ENCODE results near the gene RAX2. TPM values are rescaled to one million over a fixed set of nuclear protein-coding genes. Genes with fewer than 3 reads are reported as not detected.

The RAX2 gene
- total and polyA plus RNA-seq, 9 of the 15 experiments (the other 6 are each of a cell fraction or from before 2014, with no cell fraction given) = not detected

- TF ChIP-seq NCOA2 (IDR thresholded peaks at IDR 0.05; ENCODE audit: partially characterized antibody in 2 of 2) (no peak), NR4A1 (CRISPR knock-in tag; IDR thresholded peaks at IDR 0.05) (no peak; the same call in 1 of the 2 replicates), NR4A1 (tag; IDR thresholded peaks at IDR 0.05) (0 out of 2 replicates have a peak, but pooled peaks have one; percentile 35), ETS2 (tag; IDR thresholded peaks at IDR 0.05; ENCODE audit: borderline replicate concordance, poor library complexity, severe bottlenecking) (no peak), BCOR (IDR thresholded peaks at IDR 0.05) (peak; percentile 45; the same call in 1 of the 2 replicates), SAFB (IDR thresholded peaks at IDR 0.05; ENCODE audit: borderline replicate concordance, low read depth, low read length) (no peak), ZNF551 (CRISPR knock-in tag; IDR thresholded peaks at IDR 0.05) (no peak), ARID1B (IDR thresholded peaks at IDR 0.05) (no peak; the same call in 1 of the 2 replicates), RFX1 (IDR thresholded peaks at IDR 0.05) (peak; percentile 91), PCBP2 (IDR thresholded peaks at IDR 0.05; ENCODE audit: low read depth, low read length, poor library complexity, severe bottlenecking) (no peak), SIN3B (IDR thresholded peaks at IDR 0.05; ENCODE audit: low read depth) (peak; percentile 64; the same call in 1 of the 2 replicates), ZNF217 (CRISPR knock-in tag; IDR thresholded peaks at IDR 0.05) (no peak), NFE2L1 (tag; IDR thresholded peaks at IDR 0.05; ENCODE audit: borderline replicate concordance, low read depth) (no peak), SREBF1 (IDR thresholded peaks at IDR 0.05; ENCODE audit: borderline replicate concordance, low read depth, low read length) (no peak), PATZ1 (CRISPR knock-in tag; IDR thresholded peaks at IDR 0.05; ENCODE audit: borderline replicate concordance) (no peak), PPARD (CRISPR knock-in tag; IDR thresholded peaks at IDR 0.05) (no peak), BRF1 (IDR thresholded peaks at IDR 0.05; ENCODE audit: borderline replicate concordance, extremely low read depth, insufficient read length) (no peak), KLF1 (tag; IDR thresholded peaks at IDR 0.05) (0 out of 2 replicates have a peak, but pooled peaks have one; percentile 21), RBFOX2 (IDR thresholded peaks at IDR 0.05; ENCODE audit: low read depth, low read length) (peak; percentile 94), BRF2 (IDR thresholded peaks at IDR 0.05; ENCODE audit: borderline replicate concordance, insufficient read depth, insufficient read length) (no peak), HCFC1 (IDR thresholded peaks at IDR 0.05; ENCODE audit: low read depth, low read length) (peak; percentile 95), DACH1 (IDR thresholded peaks at IDR 0.05; ENCODE audit: partially characterized antibody) (no peak)
- TF ChIP-seq, protein P1, sequence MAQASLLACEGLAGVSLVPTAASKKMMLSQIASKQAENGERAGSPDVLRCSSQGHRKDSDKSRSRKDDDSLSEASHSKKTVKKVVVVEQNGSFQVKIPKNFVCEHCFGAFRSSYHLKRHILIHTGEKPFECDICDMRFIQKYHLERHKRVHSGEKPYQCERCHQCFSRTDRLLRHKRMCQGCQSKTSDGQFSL (CRISPR knock-in tag; IDR thresholded peaks at IDR 0.05) = no peak
- TF ChIP-seq, protein P1 (tag; IDR thresholded peaks at IDR 0.05) = no peak
Measured at GRCh38 chr19:3762501-3763459, 9.2 kb downstream of the RAX2 start, which contains the start of gene MRPL54 (continued).

All from K562 (cell line).